Brain microvascular endothelial cell (primary cell): ENCODE results near the gene SYAP1.

ENCODE experiments used
- DNase-seq: peaks from one replicate; pipeline ENCODE4 v3.0.0-alpha.2; 2020
- H3K27ac ChIP-seq: fragments of 250-450 bp; sonication (Bioruptor Pico); 2 replicates; pipeline ENCODE4 v1.5.1; 2020; ENCODE audit warnings: mild to moderate bottlenecking, moderate library complexity
- H3K27me3 ChIP-seq: fragments of 250-450 bp; sonication (Bioruptor Pico); replicated peaks from 2 replicates; pipeline ENCODE4 v1.5.1; 2020; ENCODE audit warnings: mild to moderate bottlenecking
- H3K36me3 ChIP-seq: fragments of 250-450 bp; sonication (Bioruptor Pico); replicated peaks from 2 replicates; pipeline ENCODE4 v1.5.1; 2020; ENCODE audit warnings: mild to moderate bottlenecking
- H3K4me3 ChIP-seq: 2 replicates; pipeline ENCODE4 v1.5.1; 2011; ENCODE audit warnings: low read depth, mild to moderate bottlenecking, control low read depth, low read length, moderate library complexity
- in situ Hi-C: cut with HindIII; loops from 2 replicates; pipeline ENCODE4 v1.10.0; 2017; ENCODE audit warnings: low sequenced_read_pairs, low pct_ligation_motif_present
- TF ChIP-seq, protein P1 (sequence below): IDR thresholded peaks from 2 replicates; pipeline ENCODE4 v1.5.1; 2011; ENCODE audit warnings: low read depth, mild to moderate bottlenecking, moderate library complexity, low read length, control low read depth, inconsistent platforms; ENCODE audit errors: missing control alignments

The SYAP1 gene

GRCh38 chrX:16727637-16728036 is 8.2 kb downstream of the SYAP1 start:
- in situ Hi-C loops = no loop called here
- H3K27me3 ChIP-seq = no peaks in the 10 kb centered on the region
- DNase-seq = no peak
- no peak overlapping the region for H3K4me3 ChIP-seq
- no peaks in the 10 kb centered on the region for H3K36me3 ChIP-seq
- no peak overlapping the region for H3K27ac ChIP-seq
- TF ChIP-seq, protein P1, sequence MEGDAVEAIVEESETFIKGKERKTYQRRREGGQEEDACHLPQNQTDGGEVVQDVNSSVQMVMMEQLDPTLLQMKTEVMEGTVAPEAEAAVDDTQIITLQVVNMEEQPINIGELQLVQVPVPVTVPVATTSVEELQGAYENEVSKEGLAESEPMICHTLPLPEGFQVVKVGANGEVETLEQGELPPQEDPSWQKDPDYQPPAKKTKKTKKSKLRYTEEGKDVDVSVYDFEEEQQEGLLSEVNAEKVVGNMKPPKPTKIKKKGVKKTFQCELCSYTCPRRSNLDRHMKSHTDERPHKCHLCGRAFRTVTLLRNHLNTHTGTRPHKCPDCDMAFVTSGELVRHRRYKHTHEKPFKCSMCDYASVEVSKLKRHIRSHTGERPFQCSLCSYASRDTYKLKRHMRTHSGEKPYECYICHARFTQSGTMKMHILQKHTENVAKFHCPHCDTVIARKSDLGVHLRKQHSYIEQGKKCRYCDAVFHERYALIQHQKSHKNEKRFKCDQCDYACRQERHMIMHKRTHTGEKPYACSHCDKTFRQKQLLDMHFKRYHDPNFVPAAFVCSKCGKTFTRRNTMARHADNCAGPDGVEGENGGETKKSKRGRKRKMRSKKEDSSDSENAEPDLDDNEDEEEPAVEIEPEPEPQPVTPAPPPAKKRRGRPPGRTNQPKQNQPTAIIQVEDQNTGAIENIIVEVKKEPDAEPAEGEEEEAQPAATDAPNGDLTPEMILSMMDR = no peak

GRCh38 chrX:16730450-16730849 is 11.0 kb downstream of the SYAP1 start:
- H3K36me3 ChIP-seq = peaks cover under 1% of the 10 kb centered on the region
- TF ChIP-seq, protein P1 = no peak
- in situ Hi-C loops = no loop called here
- DNase-seq = no peak
- H3K27ac ChIP-seq = no peak overlapping the region
- no peaks in the 10 kb centered on the region for H3K27me3 ChIP-seq
- H3K4me3 ChIP-seq = no peak overlapping the region

GRCh38 chrX:16733013-16733412 is 13.6 kb downstream of the SYAP1 start:
- TF ChIP-seq, protein P1 = no peak
- Histone ChIP-seq H3K4me3 (no peak overlapping the region), H3K27ac (no peak overlapping the region), H3K36me3 (peaks cover 18% of the 10 kb centered on the region), H3K27me3 (no peaks in the 10 kb centered on the region)
- in situ Hi-C loops = no loop called here
- DNase-seq = no peak

DNA sequence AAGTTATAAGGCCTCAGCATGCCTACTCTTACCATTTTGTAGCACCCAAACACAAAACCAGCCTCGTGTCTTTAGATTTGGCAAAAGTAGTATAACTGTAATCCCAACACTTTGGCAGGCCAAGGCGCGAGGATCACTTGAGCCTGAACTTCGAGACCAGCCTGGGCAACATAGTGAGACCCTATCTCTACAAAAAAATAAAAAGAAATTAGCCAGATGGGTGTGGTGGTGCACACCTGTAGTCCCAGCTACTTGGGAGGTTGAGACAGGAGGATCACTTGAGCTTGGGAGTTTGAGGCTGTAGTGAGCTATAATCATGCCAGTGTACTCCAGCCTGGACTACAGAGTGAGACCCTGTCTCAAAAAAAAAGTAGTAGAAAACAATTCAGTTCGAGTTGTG is 17.6 kb downstream of the SYAP1 start:
- in situ Hi-C loops = no loop called here
- Histone ChIP-seq H3K27ac (no peak overlapping the region), H3K36me3 (peaks cover 25% of the 10 kb centered on the region), H3K27me3 (no peaks in the 10 kb centered on the region), H3K4me3 (no peak overlapping the region)
- TF ChIP-seq, protein P1 = no peak
- DNase-seq = no peak

DNA sequence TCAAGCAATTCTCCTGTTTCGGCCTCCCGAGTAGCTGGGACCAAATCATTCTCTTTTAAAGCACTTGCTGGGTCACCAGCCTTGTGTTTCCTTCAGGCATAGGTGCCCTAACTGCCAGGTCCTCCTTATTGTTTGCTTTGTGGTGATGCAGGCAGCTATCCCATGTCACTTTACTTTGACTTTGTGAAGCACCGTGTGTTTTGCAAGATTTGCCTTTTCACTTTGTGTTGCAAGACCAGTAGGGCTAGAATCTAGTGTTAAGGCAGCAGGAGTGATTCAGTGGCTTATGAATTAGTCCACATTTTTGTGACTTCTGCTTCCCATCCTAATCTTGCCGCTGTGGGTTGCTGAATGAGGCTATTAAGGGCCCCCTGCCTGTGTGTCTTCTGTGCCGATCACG is 20.2 kb downstream of the SYAP1 start:
- TF ChIP-seq, protein P1 = no peak
- Histone ChIP-seq H3K27me3 (no peaks in the 10 kb centered on the region), H3K4me3 (no peak overlapping the region), H3K36me3 (peaks cover 41% of the 10 kb centered on the region), H3K27ac (no peak overlapping the region)
- in situ Hi-C loops = no loop called here
- no peak for DNase-seq

DNA sequence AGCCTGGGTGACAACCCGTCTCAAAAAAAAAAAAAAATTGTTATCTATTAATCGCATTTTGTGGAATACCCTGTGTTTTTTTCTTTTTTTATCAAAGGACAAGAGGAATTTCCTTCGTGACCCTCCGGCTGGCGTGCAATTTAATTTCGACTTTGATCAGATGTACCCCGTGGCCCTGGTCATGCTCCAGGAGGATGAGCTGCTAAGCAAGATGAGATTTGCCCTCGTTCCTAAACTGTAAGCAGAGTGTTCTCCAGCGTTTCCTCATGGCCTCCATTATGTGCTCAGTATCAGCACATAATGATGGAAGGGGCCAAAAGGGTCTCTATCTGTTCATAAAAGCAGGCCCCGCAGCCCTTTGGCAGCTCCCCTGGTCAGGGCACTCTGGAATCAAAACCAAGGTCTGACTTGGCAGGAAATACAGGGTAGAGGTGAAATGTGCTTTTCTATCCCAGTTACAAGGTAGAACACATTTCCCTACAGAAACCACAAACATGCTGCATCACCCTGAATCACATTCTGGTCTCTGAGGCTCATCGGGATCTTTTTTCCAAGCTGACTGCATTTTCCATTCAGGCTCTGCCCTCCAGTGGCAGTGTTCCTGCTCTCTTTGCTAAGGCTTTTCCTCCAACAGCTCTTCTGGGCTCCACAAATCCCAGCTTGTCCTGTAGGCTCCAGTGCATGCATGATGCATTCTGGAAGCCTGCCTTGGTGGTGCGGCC is 24.4 kb downstream of the SYAP1 start:
- H3K27me3 ChIP-seq = no peaks in the 10 kb centered on the region
- no peak overlapping the region for H3K4me3 ChIP-seq
- in situ Hi-C loops = no loop called here
- peak overlapping the region; percentile 48 for H3K27ac ChIP-seq
- peaks cover 43% of the 10 kb centered on the region for H3K36me3 ChIP-seq
- TF ChIP-seq, protein P1 = peak; percentile 79
- DNase-seq = peak; percentile 73
